SK-N-SH (cell line): ENCODE data around the gene ABCF3.

Source experiments
- CHD2 ChIP-seq: fragments of 150-350 bp; IDR thresholded peaks from 2 replicates; pipeline ENCODE4 v1.6.1; 2018; ENCODE audit warnings: low read length; ENCODE audit not compliant: partially characterized antibody
- CTCF ChIP-seq: fragments of 200-600 bp; sonication (generic); IDR thresholded peaks from 2 replicates; pipeline ENCODE4 v1.6.1; 2017; ENCODE audit warnings: antibody characterized with exemption, mild to moderate bottlenecking, moderate library complexity
- ELF1 ChIP-seq: IDR thresholded peaks from 2 replicates; pipeline ENCODE4 v1.4.0; 2012
- EP300 ChIP-seq, 2 experiments: IDR thresholded peaks; 2 replicates each; pipeline versions ENCODE4 v1.4.0 to v1.6.1; 2012; ENCODE audit warnings: borderline replicate concordance in 1 of 2, low read depth in 1 of 2, low read length in 1 of 2
- JUND ChIP-seq: IDR thresholded peaks from 2 replicates; pipeline ENCODE4 v1.4.0; 2012
- NFIC ChIP-seq: IDR thresholded peaks from 2 replicates; pipeline ENCODE4 v1.4.0; 2012; ENCODE audit warnings: borderline replicate concordance
- NRF1 ChIP-seq: IDR thresholded peaks from 2 replicates; pipeline ENCODE4 v1.6.1; 2012; ENCODE audit warnings: low read depth, mild to moderate bottlenecking, low read length
- PBX3 ChIP-seq: IDR thresholded peaks from 2 replicates; pipeline ENCODE4; 2012
- POLR2AphosphoS5 ChIP-seq: IDR thresholded peaks from 2 replicates; pipeline ENCODE4 v1.6.1; 2012; ENCODE audit warnings: low read depth, low read length
- RCOR1 ChIP-seq: fragments of 150-350 bp; IDR thresholded peaks from 2 replicates; pipeline ENCODE4 v1.6.1; 2017; ENCODE audit warnings: antibody characterized with exemption, low read length
- REST ChIP-seq: IDR thresholded peaks from 2 replicates; pipeline ENCODE4 v1.6.1; 2012; ENCODE audit warnings: mild to moderate bottlenecking, low read depth, low read length, moderate library complexity
- TEAD4 ChIP-seq: IDR thresholded peaks from 2 replicates; pipeline ENCODE4 v1.4.0; 2012; ENCODE audit warnings: mild to moderate bottlenecking, borderline replicate concordance; ENCODE audit not compliant: insufficient read depth
- USF1 ChIP-seq: IDR thresholded peaks from 2 replicates; pipeline ENCODE4 v1.4.0; 2012; ENCODE audit warnings: low read depth, borderline replicate concordance

- TF ChIP-seq PBX3 (no peak), JUND (no peak), CTCF (no peak), USF1 (no peak), POLR2AphosphoS5 (no peak), ELF1 (no peak), REST (no peak), NFIC (no peak), EP300 (IDR thresholded peaks at IDR 0.05; ENCODE audit: borderline replicate concordance in 1 of 2, low read depth in 1 of 2, low read length in 1 of 2) (no peak), TEAD4 (no peak), CHD2 (no peak), NRF1 (no peak), RCOR1 (no peak)
These were observed 36.9 kb upstream of the ABCF3 start for GRCh38 chr3:184149123-184149522.
